Stimulated activated CD8-positive, alpha-beta memory T cell treated with anti-CD3 and anti-CD28 coated beads, Interleukin-7, amount 100 ng/mL, for 1 hour (primary cell): ENCODE results near the gene RARG.

ENCODE experiments used
- DNase-seq, 2 donors: peaks; one replicate each; pipeline ENCODE4 v3.0.0-alpha.2; 2020; ENCODE audit warnings: low read depth in 2 of 2

The RARG gene

GRCh38 chr12:53245286-53245685, 13.3 kb upstream of the RARG start:
- DNase-seq, result no peak

GRCh38 chr12:53244337-53244736, 12.3 kb upstream of the RARG start:
- DNase-seq, result no peak

DNA sequence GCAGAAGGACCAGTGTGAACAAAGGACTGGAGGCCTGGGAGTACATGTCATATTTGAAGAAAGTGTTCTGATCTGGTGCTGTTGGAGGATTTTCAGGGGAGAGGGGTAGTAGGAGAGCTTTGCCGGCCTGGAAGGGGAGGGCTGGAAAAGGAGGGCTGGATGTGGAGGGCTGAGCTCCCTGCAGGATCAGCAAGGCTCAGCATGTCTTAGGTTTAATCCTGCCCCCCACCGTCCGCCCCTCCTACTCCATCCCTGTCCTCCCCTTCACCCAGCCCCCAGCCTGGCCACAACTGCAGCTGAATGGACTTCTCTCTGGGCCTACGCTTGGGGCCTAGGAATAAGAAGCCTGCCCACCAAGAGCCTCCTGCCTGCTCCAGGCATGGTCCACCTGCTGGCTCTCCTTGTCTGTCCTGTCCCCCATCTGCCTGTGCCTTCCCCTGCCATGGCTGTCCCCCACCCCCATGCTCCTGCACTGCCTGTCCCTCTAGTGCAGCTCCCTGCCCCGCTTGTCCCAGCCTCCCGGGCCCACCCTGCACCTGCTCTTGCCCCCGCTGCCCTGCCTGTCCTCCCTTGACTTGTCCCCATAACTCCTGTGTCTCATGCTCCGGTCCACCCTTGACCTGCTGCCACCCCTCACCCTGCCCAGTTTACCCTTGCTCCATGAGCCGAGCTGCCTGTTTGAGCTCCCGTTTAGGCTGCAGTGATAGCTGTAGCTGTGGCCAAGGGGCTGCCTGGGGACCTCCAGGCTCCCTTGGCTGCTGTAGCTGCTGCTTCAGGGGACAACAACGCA, 9.8 kb upstream of the RARG start:
- DNase-seq, result no peak

DNA sequence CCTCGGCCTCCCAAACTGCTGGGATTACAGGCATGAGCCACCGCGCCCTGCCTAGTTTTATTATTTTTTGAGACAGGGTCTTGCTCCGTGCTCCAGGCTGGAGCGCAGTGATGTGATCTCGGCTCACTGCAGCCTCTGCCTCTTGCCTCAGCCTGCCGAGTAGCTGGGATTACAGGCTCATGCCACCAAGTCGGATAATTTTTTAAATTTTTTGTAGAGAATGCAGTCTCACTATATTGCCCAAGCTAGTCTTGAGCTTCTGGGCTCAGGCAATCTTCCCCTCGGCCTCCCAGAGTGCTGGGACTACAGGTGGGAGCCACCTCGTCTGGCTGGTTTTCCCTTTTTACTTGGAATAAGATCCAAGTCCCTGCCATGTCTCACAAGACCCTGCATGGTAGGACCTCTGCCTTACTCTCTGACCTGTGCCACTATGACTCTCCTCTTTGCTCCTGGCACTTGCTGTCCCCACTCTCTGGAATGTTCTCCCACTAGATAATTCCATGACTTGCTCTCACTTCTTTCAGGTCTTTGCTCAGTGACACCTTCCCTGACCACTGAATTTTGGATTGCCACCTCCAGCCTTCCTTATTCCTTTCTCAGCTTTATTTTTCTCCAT, 7.7 kb upstream of the RARG start:
- no peak for DNase-seq

DNA sequence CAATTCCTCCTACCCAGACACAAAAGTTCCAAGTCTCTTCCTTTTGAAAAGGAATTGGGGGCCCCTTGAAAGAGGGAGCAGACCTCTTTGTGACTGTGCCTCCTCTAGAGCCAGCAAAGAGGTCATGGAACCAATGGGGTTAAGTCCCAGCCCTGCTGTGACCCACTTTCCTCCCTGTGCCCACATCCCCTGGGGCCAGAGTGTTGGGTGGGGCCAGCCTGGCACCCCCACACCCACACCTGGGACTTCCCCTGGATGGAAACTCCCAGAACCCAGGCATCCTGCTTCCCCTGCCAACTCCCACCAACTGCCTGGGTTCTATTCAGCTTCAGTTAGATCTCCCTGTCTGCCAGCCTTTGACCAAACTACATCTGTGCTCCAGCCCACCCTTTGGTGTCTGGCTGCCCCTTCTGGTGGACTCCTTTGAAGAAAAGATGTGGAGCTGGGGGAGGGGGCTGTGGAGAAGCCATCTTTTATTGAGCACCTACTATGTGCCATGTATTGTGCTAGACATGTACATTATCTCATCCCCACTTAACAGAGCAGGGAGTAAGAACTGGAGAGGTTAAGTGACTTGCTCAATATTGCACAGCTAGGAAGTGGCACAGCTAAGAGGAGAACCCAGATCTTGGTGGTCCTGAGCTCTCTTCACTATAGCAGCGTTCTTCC, 4.6 kb upstream of the RARG start:
- DNase-seq, result no peak

- no peak for DNase-seq
Observed at GRCh38 chr12:53235742-53236442, 3.9 kb upstream of the RARG start.

GRCh38 chr12:53235164-53235563, 3.2 kb upstream of the RARG start:
- no peak for DNase-seq

DNA sequence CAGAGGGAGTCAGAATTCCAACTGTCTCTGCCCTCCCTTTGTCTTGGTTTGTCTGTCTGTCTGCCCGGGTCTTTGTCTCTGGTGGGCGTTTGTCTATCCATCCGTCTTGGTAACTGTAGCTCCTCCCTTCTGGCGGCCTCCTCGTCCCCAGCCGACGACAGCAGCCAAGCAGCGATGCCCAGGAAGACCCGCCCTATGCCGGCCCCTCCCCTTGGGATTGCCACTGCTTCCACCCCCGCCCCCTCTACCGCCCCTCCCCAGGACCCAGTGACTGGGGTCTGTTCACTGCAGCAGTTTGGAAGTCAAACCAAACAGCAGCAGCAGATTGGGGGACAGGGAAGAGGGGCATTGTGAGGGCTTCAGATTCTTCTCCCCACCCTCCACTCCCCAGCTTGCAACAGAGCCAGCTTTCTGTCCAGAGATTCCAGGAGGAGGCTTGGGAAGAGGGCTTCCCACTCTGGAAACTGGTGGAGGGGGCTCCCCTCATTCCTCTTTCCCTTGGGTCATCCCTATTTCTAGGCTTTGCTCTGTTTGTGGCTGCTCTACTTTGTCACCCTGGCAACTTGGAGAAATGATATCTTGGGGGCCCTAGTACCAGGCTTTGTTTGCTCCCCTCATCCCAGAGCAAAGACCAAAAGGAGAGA, 2.4 kb upstream of the RARG start:
- no peak for DNase-seq

- no peak for DNase-seq
Observed at GRCh38 chr12:53233671-53234121, 1.7 kb upstream of the RARG start.

- no peak for DNase-seq
Observed at GRCh38 chr12:53232646-53233461, 845 bp upstream of the RARG start.

DNA sequence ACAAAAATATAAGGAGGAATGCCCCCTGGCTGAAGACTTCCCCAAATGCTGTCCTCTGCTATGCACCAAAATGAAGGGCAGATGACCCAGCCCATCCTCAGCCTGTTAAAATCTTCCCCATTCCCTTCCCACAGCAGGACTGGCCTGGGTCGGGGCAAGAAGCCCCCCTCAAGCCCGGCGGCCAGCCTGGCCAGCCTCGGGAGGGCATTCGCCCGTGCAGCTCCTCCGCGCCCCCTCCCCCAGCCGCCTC, 413 bp downstream of the RARG start:
- DNase-seq, result no peak

GRCh38 chr12:53230108-53230845, 1.7 kb downstream of the RARG start:
- no peak for DNase-seq

- DNase-seq, result no peak
Observed at GRCh38 chr12:53229454-53229853, 2.6 kb downstream of the RARG start.

GRCh38 chr12:53227836-53228235, 4.2 kb downstream of the RARG start:
- no peak for DNase-seq

- DNase-seq, result no peak
Observed at GRCh38 chr12:53227341-53227740, 4.7 kb downstream of the RARG start.

GRCh38 chr12:53226815-53227214, 5.2 kb downstream of the RARG start:
- no peak for DNase-seq

GRCh38 chr12:53225635-53226424, 6.2 kb downstream of the RARG start:
- no peak for DNase-seq

DNA sequence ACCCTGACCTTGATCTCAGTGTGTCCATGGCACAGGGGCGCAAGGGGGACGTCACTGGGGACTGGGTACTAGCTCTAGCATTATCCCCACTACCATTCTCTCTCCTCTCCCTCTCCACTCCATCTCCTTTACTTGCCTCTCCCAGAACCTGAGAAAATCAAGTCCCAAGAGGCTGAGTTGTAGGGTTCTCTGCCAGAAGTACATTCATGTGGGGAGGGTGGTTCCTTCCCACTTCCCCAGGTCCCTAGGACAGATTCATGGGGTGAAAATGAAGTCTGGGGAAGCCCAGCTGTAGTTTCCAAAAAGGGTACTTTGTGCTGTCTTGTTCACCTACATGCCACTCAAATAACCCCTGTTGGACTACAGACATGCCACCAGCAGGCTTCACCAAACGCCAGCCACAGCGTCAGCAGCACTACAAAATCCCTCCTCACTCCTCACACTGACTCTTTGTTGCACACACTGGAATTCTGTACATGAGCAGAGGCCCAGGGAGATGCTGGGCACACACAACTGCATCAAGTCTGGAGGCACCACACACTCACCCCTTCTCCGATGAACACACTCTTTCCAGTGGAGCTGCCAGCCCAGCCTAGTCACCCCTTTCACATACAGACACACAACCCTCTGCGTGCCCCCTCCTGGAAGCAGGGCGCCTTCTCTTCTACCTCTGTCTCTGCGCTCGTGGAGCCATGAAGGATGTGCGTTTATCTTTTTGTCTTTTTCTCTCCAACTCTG, 6.9 kb downstream of the RARG start:
- DNase-seq, result no peak
